Right forelimb (tissue), 1 donor: ENCODE measurements around the gene HBZ.
"Not testable (repeated sequence)": the region's sequence is repeated elsewhere in the genome, so short reads cannot be mapped to it uniquely, and the experiment has no call there.

Experiments used
- DNase-seq: peaks from one replicate; pipeline ENCODE4 v3.0.0-alpha.2; 2018

The HBZ gene

GRCh38 chr16:152141-153128 is at the start of gene HBZ:
TSS of gene HBZ (plus strand) at chr16:152644. CDS start at chr16:152910, 266 bp downstream.
- no peak for DNase-seq

DNA sequence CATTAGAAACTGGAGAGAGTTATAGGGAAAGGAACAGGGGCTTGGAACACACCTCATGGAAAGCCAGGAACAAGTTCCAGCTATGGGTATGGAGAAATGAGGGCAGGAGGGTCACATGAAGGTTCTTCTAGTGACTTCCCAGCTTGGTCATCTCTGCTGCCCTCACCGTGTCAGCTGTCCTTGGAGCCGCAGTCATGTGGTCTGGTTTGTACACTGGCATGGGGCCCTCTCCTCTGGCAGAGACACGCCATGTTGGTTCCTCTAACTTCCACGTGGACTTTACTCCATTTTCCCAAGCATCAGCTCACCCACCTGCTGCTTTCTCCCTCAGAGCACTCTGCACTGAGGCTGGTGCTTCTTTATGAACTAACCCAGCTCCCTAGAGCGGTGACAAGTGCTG is 48.1 kb upstream of the HBZ start:
- DNase-seq: no peak

- no peak for DNase-seq
These were observed 47.5 kb upstream of the HBZ start for GRCh38 chr16:104928-105327.

DNA sequence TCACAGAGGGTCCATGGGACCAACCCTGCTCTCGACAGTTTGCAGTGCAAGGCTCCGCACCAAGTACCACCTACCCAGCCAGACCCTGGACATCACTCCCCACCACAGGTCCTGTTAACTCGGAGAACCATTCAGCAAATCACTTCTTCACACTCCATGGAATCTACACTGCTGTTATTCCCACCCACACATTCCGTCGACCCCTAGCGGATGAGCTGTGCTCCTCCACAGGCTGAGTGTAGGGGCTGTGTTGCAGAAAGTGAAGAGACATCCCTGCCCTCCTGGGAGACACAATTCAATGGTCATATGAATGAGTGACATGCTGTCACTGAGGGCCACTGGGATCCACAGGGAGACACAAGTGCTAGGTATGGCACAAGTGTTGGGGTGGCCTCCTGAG is 46.9 kb upstream of the HBZ start:
- DNase-seq: no peak

DNA sequence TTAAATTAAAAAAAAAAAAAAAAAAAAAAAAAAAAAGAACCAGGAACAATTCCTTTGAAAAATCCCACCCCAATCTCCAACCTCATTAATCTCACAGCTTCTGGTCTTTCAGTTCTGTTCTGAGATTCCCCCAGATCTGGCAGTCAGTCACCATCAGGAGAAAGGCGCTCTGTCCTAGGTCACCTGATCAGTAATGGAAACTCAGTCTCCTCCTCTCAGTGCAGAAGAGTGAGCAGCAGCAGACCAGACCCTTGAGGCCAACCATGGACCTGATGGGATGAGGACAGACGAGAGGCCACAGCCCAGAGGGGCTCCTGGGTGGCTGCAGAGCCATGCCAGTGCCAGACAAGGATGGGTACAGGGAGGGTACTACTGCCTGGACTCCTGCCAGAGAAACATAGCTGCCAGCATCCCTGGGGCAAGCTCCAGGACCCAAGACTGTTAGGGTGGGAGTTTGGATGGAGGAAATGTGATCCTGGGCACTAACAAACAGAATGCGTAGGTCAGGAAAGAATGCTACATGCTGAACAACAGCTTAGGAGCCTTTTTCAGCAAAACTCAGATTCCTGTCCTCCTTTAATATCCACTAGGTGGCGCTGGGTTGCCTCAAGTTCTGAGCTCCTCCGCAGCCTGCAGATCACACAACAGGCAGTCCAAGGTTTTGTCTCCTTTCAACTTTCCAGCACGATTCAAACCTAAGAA is 45.7 kb upstream of the HBZ start:
- no peak for DNase-seq

GRCh38 chr16:112153-112840 is 40.1 kb upstream of the HBZ start:
- no peak for DNase-seq

- DNase-seq: no peak
These were observed 38.1 kb upstream of the HBZ start for GRCh38 chr16:114327-114726.

GRCh38 chr16:116015-116414 is 36.4 kb upstream of the HBZ start:
- DNase-seq: no peak

DNA sequence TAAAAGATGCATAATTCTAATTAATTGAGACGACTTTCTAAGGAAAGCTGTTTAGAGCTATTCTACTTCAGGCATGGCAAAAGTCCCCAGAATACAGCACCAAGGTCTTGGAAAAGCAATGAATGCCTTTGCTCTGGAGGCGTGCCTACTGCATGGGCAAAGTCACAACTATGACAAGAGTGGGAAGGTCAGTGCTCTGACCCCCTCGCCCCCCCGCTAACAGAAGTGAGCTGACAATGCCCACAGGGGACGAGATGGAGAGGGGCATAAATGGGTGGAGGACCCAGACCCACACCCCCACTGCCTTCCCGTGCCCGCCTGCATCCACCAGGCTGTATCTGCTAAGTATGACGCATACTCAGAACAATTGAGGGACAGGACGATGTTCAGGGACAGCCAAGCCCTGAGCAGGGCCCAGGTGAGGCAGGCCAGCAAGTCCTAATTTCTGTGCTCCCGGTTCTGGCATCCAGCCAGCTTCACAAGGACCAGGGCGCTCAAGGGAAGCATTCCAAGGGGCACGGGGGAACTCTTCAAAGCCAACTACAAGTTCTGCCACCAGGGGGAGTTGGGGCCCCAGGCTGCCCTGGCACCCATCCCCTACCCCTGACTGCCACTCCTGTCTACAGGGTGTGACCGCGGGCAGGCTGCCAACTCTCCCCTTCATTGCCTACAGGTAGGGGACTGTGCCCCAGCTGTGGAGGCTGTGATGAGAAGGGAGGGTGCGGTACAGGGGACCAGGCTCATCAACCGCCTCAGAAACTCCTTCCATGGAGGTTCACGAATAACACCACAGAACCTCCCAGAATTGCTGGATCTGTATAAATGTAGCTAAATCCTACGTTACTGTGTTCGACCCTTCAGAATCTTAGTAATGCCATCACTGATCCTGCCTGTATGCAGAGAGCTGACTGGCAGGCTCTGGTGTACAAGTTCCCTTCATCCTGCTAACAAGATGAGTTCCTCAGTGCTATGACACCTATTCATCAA is 34.8 kb upstream of the HBZ start:
- DNase-seq: no peak

DNA sequence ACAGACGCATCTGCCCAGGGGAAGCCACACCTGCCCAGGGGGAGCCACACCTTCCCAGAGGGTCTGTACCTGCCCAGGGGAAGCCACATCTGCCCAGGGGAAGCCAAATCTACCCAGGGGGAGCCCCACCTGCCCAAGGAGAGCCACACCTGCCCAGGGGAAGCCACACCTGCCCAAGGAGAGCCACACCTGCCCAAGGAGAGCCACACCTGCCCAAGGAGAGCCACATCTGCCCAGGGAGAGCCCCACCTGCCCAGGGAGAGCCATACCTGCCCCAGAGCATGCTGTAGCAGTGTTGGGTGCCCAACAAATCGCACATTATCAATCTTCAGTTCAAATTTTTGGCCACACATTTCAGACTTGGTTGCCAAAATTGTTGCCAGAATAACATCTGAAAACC is 33.6 kb upstream of the HBZ start:
- DNase-seq: no peak

DNA sequence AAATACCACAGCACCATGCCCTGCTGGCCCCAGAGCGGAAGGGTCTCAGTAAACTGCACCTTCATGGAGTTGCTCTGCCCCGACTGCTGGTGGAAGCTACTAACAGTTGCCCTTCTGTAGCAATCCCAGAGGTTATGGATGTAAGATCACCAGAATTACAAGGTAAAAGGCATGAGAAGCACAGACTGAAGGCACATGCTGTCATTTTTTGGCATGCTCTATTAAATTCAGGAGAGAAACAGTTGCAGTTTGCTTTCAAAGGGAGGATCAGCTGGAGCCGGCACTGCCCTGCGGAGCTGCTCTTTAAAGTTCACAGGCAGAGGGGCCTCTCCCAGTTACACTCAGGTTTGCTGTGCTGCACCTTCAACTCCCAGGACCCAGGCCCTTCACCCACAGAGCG is 33.1 kb upstream of the HBZ start:
- DNase-seq: no peak

GRCh38 chr16:119835-120491 is 32.5 kb upstream of the HBZ start:
- DNase-seq: no peak

DNA sequence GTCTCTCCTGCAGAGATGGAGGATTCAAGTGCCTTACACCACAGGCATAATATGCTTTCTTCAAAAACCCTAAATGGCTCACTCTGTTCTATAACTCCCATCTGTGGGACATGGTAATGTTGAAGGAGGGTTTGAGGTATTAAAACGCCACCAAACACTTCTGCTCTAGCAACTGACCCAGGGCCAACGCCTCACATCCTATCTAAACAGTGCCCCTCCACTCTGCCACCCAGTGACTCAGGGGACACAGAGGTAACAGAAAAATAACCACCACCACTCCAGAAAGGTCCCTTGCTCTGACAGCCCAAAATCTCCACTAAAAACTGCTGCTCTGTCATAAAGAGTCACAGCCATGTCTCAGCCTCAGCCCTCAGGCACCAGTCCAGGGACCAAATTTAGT is 31.7 kb upstream of the HBZ start:
- no peak for DNase-seq

DNA sequence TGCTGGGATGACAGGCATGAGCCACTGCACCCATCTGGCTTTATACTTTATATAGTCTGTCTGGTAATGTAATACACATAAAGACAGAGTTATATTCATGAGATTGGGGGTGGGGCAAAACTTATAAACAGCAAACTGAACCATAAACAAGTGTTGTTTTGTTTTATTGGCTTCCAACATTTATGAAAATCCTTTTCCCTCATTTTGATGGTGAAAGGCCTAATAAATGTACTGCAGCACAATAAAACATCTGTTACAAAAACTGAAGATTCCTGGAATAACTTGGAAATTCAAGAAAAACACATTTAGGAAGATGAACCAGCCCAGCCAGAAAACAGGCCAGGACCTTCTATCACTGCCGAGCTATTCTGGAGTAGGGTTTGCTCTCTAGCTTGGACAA is 30.1 kb upstream of the HBZ start:
- no peak for DNase-seq

- not testable (repeated sequence) for DNase-seq
These were observed 28.7 kb upstream of the HBZ start for GRCh38 chr16:123558-124350.

- DNase-seq: no peak
These were observed 27.4 kb upstream of the HBZ start for GRCh38 chr16:125011-125410.

DNA sequence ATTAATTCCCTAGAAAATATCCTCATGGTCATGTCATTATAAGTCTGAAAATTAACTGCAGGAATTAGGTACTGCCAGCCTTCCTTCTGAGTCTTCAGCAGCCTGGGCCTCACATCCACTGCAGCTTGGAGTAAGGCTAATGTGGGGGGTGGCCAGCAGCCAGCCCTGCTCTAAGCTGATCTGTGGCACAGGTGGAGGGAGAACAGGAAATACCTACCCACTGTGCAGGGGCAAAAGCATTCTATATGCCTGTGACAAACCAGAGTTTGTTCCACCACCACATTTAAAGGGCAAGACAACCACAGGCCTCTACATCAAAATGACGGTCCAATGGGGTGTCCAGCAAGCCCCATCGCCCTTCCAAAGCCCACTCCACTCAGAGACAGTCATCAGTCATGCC is 23.4 kb upstream of the HBZ start:
- no peak for DNase-seq

DNA sequence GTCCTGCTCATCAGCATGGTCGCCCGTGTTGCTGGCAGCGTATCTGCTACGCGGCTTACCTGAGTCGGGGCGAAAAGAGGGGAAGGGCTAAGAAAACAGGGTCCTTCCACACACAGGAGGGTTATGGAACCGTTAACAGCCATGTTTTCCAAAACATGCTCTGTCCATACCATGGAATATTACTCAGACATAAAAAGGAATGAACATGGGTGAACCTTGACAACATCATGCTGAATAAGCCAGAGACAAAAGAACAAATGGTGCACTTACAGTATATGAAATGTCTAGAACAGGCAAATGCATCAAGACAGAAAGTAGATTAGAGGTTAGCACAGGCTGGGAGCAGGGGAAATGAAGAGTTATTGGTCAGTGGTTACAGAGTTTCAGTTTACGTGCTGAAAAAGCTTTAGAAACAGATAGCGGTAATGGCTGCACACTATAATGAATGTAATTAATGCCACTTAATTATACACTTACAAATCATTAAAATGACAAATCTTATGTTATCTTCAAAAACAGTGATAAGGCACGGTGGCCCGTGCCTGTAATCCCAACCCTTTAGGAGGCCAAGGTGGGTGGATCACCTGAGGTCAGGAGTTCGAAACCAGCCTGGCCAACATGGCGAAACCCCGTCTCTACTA is 21.8 kb upstream of the HBZ start:
- DNase-seq: no peak

DNA sequence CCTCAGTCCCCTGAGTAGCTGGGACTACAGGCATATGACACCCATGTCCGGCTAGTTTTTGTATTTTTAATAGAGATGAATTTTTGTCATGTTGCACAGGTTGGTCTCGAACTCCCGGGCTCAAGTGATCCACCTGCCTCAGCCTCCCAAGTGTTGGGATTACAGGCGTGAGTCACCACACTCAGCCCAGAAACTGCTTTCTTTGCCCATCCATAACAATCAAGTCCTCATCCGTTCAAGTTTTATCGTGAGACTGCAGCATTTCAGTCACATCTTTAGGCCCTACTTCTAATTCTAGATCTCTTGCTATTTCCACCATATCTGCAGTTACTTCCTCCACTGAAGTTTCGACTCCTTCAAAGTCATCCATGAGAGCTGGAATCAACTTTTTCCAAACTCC is 20.3 kb upstream of the HBZ start:
- DNase-seq: no peak

DNA sequence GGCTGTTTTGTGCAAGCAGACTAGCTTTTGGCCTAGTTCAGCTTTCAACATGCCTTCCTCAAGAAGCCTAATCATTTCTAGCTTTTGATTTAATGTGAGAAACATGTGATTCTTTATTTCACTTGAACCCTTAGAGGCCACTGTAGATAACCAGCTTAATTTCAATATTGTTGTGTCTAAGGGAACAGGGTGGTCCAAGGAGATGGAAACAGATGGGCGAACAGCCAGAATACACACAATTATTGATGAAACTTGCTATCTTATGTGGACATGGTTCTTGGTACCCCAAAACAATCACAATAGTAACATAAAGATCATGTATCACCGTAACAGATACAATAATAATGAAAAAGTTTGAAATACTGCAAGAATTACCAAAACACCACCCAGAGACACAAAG is 18.7 kb upstream of the HBZ start:
- no peak for DNase-seq
